ENCODE data around the gene HEXIM2. TPM values are rescaled to one million over a fixed set of nuclear protein-coding genes. Genes with fewer than 3 reads are reported as not detected.

The HEXIM2 gene
- total and polyA plus RNA-seq, 2 of the 13 experiments (the other 11 are each of a cell fraction or from before 2014, with no cell fraction given): 27.1 to 32.4 TPM

- TF ChIP-seq USF2 (IDR thresholded peaks at IDR 0.05; ENCODE audit: low read depth, low read length) (no peak), USF2 (CRISPR knock-in tag; IDR thresholded peaks at IDR 0.05; ENCODE audit: borderline replicate concordance) (no peak), SMAD9 (CRISPR knock-in tag; IDR thresholded peaks at IDR 0.05) (no peak), ATF2 (CRISPR knock-in tag; IDR thresholded peaks at IDR 0.05) (no peak), NFIB (CRISPR knock-in tag; IDR thresholded peaks at IDR 0.05; ENCODE audit: borderline replicate concordance) (no peak), SP2 (CRISPR knock-in tag; IDR thresholded peaks at IDR 0.05) (no peak), SETDB1 (CRISPR knock-in tag; IDR thresholded peaks at IDR 0.05; ENCODE audit: borderline replicate concordance) (no peak), BRD4 (CRISPR knock-in tag; IDR thresholded peaks at IDR 0.05) (peak; percentile 16; the same call in 1 of the 2 replicates), ZNF713 (CRISPR knock-in tag; IDR thresholded peaks at IDR 0.05) (no peak), ZNF773 (CRISPR knock-in tag; IDR thresholded peaks at IDR 0.05; ENCODE audit: borderline replicate concordance) (no peak), ZBTB46 (CRISPR knock-in tag; IDR thresholded peaks at IDR 0.05; ENCODE audit: borderline replicate concordance) (no peak), ZNF629 (CRISPR knock-in tag; conservative IDR thresholded peaks at IDR 0.05) (0 out of 2 replicates have a peak, but pooled peaks have one; percentile 1), ZNF407 (CRISPR knock-in tag; IDR thresholded peaks at IDR 0.05; ENCODE audit: not compliant biosample characterization) (no peak), GTF2F1 (IDR thresholded peaks at IDR 0.05; ENCODE audit: low read length) (no peak), BHLHE40 (IDR thresholded peaks at IDR 0.05; ENCODE audit: low read length) (no peak), ZNF3 (CRISPR knock-in tag; IDR thresholded peaks at IDR 0.05) (no peak), NR2C2 (CRISPR knock-in tag; IDR thresholded peaks at IDR 0.05; ENCODE audit: borderline replicate concordance) (no peak), ZNF562 (CRISPR knock-in tag; IDR thresholded peaks at IDR 0.05; ENCODE audit: borderline replicate concordance) (no peak)
Measured at GRCh38 chr17:45170931-45171337, 9.3 kb downstream of the HEXIM2 start (continued).
